RPMI7951 (cell line): ENCODE results near the gene ALX3. TPM values are rescaled to one million over a fixed set of nuclear protein-coding genes. Genes with fewer than 3 reads are reported as not detected.
"Not testable (repeated sequence)": the region's sequence is repeated elsewhere in the genome, so short reads cannot be mapped to it uniquely, and the experiment has no call there.

Experiments used
- DNase-seq: peaks from one replicate; pipeline ENCODE4 v3.0.0-alpha.2; 2012; ENCODE audit warnings: low read depth
- total RNA-seq: library from RNA; depleted of rRNA; stranded (reverse); fragments of >200 nt; shearing (Covaris generic); gene quantifications from 2 replicates; pipeline ENCODE4 v1.2.3, GENCODE V29; 2014; rRNA removed

The ALX3 gene
- total RNA-seq, 1 experiment from 2014 or later: not detected

DNA sequence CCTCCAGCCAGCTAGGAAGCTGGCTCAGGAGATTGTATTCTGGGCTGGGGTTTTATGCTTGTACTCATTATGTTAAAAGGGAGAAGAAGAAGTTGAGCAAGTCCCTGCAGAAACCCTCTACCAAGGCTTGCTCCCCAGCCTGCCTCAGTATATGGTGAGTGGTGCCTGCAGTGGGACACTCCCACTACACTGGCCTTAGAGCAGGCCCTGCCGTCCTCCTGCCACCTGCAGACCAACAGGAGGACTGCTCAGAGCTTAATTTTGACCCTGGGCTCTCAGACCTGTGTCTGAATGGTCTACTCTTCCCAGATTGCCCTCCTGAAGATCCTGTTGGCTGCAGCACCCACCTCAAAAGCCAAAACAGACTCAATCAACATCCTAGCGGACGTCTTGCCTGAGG is 23.0 kb downstream of the ALX3 start:
- no peak for DNase-seq

DNA sequence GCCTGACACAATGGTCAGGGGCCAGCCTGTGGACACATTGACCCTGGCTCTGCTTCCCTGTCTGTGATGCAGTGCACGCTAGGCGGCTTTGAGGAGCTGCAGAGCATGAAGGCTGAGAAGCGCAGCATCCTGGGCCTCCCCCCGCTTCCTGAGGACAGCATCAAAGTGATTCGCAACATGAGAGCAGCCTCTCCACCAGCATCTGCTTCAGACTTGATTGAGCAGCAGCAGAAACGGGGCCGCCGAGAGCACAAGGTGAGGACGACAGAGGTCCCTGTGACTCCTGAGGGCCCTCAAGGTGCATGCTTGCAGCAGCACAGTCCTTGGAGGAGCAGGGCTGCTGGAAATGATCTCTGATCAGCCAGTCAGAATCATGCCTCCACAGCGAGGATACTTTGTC is 27.5 kb downstream of the ALX3 start:
- DNase-seq: no peak

DNA sequence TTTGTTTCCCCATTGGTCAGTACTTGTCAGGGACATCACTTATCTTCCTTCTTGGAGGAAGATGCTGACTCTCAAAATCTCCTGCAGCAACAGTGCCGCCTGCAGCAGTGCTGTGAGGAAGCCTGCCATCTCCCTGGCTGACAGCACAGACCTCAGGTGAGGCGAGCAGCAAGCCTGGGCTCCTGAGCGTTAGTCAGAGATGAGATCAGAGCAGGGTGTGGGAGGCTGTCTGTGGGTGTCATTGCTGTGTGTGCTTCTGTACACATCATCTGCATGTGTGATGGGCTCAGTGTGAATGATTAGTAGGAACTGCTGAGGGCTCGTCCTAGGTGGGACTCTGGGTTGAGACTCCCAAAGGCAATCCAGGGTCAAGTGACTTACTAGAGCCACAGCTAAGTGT is 29.9 kb downstream of the ALX3 start:
- DNase-seq: no peak

DNA sequence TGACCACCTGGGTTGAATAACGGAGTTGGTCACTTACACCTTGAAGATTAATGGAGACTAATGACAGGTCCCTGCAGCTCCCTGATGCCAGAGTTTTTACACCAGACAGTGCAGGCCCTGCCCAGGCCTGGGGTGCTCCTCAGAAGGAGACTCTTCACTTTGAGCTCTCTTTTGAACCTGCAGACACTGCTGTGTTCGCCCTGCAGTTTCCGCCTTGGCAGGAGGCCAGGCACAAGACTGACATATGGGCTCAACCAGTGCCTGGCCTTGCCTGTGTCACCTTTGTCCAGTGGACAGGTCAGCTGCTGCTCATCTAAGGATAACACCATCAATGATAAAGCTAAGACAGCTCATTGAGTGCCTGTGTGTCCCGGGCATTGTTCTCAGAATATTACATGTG is 30.8 kb downstream of the ALX3 start:
- DNase-seq: no peak

GRCh38 chr1:110038271-110038670 is 32.2 kb downstream of the ALX3 start:
- no peak for DNase-seq

- DNase-seq: peak; percentile 25
Observed at GRCh38 chr1:110035236-110035752, 35.2 kb downstream of the ALX3 start.

DNA sequence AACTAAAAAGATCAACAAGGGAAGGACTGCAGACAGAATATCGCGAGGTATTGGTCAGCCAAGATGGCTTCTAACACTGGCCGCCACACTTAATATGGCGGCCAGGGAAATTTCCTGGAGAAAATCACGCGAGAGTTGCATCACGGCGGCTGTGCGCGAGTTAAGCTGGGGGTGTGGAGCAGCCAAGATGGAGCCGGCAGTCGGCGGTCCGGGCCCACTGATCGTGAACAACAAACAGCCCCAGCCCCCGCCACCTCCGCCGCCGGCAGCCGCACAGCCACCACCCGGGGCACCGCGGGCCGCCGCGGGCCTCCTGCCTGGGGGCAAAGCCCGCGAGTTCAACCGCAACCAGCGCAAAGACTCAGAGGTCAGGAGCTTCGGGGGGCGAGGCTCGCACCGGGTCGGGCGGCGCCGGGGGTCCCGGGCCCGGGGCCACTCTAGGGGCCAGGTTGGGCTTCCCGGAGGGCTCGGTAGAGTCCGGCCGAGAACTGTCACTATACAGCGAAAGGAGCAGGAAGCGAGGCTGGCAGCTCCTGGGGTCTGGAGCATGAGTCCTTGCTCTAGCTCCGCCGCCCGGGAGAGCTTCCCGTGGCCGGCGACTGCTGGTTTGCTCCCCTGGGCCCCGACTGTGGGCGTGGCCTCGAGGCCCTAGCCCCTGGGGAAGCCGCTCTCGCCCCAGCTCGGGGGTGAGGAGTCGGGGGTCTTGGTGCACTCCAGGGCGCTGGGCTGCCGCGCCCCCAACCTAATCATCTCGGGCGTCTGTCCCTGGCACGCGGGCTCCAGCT is 35.8 kb downstream of the ALX3 start, which contains the start of gene STRIP1:
STRIP1 (plus strand) TSS at position 174 of the 785 bp plus-strand sequence; CDS start at position 188, 14 bp downstream.
- DNase-seq: peak; percentile 98

DNA sequence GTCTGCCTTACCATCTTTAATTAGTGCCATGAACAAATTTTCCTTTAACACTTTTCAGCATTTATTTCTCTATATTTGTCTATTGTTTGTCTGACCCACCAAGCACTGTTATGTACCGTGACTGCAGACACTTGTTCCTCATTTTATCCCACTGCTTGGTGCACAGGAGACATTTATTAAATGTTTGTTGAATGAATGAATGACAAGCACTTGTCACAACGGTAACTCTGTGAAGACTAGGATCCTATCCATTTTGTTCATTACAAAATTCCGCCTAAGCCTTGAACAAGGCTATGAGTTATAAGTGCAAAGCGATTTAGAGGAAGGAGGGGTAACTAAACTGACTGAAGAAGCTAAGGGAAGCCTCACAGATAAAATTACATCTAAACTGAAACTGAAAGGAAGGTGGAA is 36.4 kb downstream of the ALX3 start:
- no peak for DNase-seq

DNA sequence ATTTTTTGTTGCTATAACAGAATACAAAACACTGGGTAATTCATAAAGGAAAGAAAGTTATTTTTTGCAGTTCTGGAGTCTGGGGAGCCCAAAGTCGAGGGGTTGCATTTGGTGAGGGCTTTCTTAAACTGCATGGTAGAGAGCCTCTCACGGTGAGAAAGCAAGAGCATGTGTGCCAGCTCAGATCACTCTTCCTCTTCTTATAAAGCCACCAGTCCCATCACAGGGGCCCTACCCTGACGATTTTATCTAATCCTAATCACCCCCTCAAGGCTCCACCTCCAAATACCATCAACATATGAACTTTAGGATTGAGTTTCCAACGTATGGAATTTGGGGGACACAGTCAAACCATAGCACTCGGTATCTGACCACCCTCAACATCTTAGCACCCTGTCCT is 37.1 kb downstream of the ALX3 start:
- DNase-seq: no peak

- no peak for DNase-seq
Observed at GRCh38 chr1:110032327-110032726, 38.1 kb downstream of the ALX3 start.

GRCh38 chr1:110030687-110031086 is 39.8 kb downstream of the ALX3 start:
- not testable (repeated sequence) for DNase-seq

DNA sequence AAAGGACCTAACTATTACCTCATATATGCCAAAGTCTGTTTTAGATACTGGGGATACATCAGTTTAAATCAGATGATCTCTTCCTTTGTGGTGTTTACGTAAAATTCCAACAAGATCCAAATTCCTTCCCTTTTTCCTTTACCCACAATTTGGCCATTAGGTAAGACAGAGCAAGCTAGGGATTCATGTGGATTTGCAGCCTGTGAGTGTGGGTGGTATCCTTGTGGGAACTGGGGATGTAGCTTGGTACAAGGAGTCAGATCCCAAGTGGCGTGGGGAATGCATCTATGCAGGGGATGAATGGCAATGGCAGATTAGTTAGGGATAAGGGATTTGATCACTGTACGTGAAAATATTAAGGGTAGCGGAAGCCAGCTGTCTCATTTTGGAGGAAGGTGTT is 45.9 kb downstream of the ALX3 start:
- DNase-seq: no peak

DNA sequence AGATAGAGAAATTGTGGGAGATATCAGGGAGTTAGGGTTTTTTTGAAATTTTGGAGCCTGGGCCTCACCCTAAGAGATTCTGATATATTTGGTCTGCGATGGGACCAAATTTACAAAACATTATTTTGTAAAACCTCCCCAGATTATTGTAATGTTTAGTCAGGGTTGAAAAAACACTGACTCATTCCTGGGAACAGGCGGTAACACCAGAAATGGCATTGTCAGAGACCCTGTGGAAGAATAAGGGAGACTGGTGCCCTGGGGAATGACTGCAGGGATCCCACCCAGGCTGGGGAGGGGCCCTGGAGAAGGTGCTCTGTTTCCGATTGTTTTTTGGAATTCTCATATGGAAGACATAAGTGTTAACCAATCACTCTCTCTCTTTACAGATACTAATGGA is 49.2 kb downstream of the ALX3 start:
- DNase-seq: no peak

- no peak for DNase-seq
Observed at GRCh38 chr1:110019770-110020169, 50.7 kb downstream of the ALX3 start.

GRCh38 chr1:110018396-110018795 is 52.1 kb downstream of the ALX3 start:
- no peak for DNase-seq

- no peak for DNase-seq
Observed at GRCh38 chr1:110017792-110018191, 52.7 kb downstream of the ALX3 start.

DNA sequence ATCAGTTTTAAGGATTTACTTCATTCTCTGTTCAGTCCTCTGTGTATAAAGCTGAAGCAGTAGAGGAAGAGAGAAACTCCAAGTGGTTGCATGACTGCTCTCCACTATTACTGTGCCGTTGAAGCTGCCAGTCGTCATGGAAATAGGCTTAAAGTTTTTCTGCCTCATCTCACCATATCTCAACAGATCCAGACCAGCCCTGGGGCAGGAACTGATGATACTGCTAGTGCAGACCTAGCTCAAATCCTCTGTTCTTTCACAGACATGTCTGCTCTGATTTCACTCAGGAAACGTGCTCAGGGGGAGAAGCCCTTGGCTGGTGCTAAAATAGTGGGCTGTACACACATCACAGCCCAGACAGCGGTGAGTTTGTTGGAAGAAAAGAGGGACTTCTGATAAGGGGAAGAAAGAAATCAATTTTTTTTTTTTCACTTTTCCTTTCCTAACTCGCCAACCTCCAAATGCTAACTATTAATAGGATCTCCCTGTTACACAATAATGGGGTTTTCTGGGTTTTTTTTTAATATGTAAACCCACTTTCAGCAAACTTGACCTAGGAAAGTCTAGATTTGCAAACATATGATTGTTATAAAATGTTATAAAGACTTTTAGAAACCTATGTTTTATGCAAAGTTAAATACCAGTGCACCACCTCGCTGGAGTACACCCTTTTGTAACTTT is 58.2 kb downstream of the ALX3 start:
- DNase-seq: no peak

- peak; percentile 57 for DNase-seq
Observed at GRCh38 chr1:110011527-110012041, 58.9 kb downstream of the ALX3 start.

Other genes with a start within 250 kb of the ALX3 start
- gene CSF1, start 159.8 kb downstream of the ALX3 start, total RNA-seq: 35.4 and 51.5 TPM in 2 replicates
- gene AHCYL1, start 85.9 kb downstream of the ALX3 start, total RNA-seq: 43.1 and 47.5 TPM in 2 replicates
- 25.7 and 27.6 TPM in 2 replicates for gene STRIP1, start 36.0 kb downstream of the ALX3 start, total RNA-seq
- gene UBL4B, start 41.8 kb upstream of the ALX3 start, total RNA-seq: 0.24 TPM in 1 of 2 replicates, not detected in the other
- 1.2 and 1.8 TPM in 2 replicates for gene SLC6A17, start 79.8 kb upstream of the ALX3 start, total RNA-seq
- gene KCNC4, start 139.6 kb upstream of the ALX3 start, total RNA-seq: 0.84 and 2.0 TPM in 2 replicates